Measurements from ENCODE around the gene CREB3L2. TPM values are rescaled to one million over a fixed set of nuclear protein-coding genes. Genes with fewer than 3 reads are reported as not detected.

The CREB3L2 gene
- total RNA-seq, 4 donors from 2014 or later: 33.1 to 59.1 (median 43.3) TPM

- 21 to 37% methylated on average over 1 to 7 of the region's 10 CpGs for WGBS, 2 donors (ENCODE audit: low coverage in 1 of 2)
- Histone ChIP-seq H3K36me3 (no peaks in the 10 kb centered on the region), H3K27me3 (no peaks in the 10 kb centered on the region), H3K27ac (peak overlapping the region; percentile 23 to 79 (median 73)), H3K4me1 (peaks cover 9 to 97% (median 26%) of the 10 kb centered on the region in 3 donors), H3K4me3 (no peak overlapping the region), H3K9me3 (no peaks in the 10 kb centered on the region)
- peak; percentile 90 for ATAC-seq
- TF ChIP-seq CTCF (IDR thresholded peaks at IDR 0.05) (no peak), EP300 (IDR thresholded peaks at IDR 0.05) (no peak), POLR2AphosphoS5 (IDR thresholded peaks at IDR 0.05) (peak; percentile 96), POLR2A (IDR thresholded peaks at IDR 0.05) (no peak)
These were observed 23.2 kb downstream of the CREB3L2 start for GRCh38 chr7:137978464-137979237.

DNA sequence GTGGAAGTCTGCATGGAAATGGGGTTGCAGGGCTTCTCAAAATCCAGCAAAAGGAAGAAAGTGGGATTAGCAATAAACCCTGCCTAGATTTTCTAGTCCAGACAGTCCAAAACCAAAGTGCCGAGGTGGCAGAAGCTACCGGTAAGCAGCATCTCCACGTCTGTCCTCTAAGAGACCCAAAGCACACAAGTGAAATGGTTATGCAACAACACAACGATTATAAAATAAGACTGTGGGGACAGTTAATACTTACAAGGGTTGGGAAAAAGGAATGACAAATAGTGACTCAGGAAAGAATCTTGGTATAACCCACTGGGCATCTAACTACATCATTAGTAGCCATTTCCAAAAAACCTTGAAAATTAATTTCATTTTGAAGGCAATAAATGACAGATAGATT is 24.7 kb downstream of the CREB3L2 start:
- no peak overlapping the region for H3K4me3 ChIP-seq
- TF ChIP-seq POLR2AphosphoS5 (IDR thresholded peaks at IDR 0.05): peak; percentile 45
- no peak for TF ChIP-seq EP300 (IDR thresholded peaks at IDR 0.05)
- H3K27ac ChIP-seq: peak overlapping the region in 3 of 4 donors; percentile 72 to 79 (median 74)
- ATAC-seq: peak; percentile 32
- no peaks in the 10 kb centered on the region for H3K27me3 ChIP-seq
- WGBS, 2 donors (ENCODE audit: low coverage in 1 of 2): 64 to 72% methylated on average over 2 to 4 of the region's 4 CpGs
- no peaks in the 10 kb centered on the region for H3K36me3 ChIP-seq
- peaks cover 9 to 95% (median 19%) of the 10 kb centered on the region in 3 donors for H3K4me1 ChIP-seq
- no peaks in the 10 kb centered on the region for H3K9me3 ChIP-seq

DNA sequence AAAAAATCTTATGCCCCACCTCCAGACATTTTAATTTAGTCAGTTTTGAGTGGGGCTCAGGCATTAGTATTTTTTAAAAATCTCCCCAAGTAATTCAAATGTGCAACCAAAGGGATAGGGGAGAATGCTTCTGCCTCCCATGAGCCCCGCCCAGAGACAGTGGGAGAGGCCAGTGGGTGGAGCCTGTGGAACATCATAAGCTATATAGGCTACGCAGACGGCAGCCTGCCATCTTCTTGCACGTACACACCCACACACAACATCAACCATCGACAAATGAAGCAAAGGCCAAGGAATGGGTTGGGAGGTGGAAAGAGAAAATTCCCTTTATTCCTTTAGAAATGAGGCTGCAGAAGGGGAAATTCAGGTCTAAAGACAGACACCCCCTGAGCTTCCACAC is 25.2 kb downstream of the CREB3L2 start:
- H3K4me1 ChIP-seq: peaks cover 9 to 95% (median 15%) of the 10 kb centered on the region in 3 donors
- ATAC-seq: no peak
- no peaks in the 10 kb centered on the region for H3K9me3 ChIP-seq
- H3K36me3 ChIP-seq: no peaks in the 10 kb centered on the region
- no peak overlapping the region for H3K4me3 ChIP-seq
- WGBS, 2 donors (ENCODE audit: low coverage in 1 of 2): 0 to 20% methylated on average over 1 of the region's 5 CpGs
- H3K27me3 ChIP-seq: no peaks in the 10 kb centered on the region
- H3K27ac ChIP-seq: peak overlapping the region in 3 of 4 donors; percentile 72 to 79 (median 74)
- no peak for TF ChIP-seq EP300 (IDR thresholded peaks at IDR 0.05)

- H3K4me3 ChIP-seq: no peak overlapping the region
- no peak for ATAC-seq
- peaks cover 9 to 95% (median 13%) of the 10 kb centered on the region in 3 donors for H3K4me1 ChIP-seq
- TF ChIP-seq POLR2AphosphoS5 (IDR thresholded peaks at IDR 0.05): no peak
- no peak for TF ChIP-seq CTCF (IDR thresholded peaks at IDR 0.05)
- TF ChIP-seq POLR2A (IDR thresholded peaks at IDR 0.05): no peak
- no peak for TF ChIP-seq EP300 (IDR thresholded peaks at IDR 0.05)
- peak overlapping the region; percentile 61 to 79 (median 73) for H3K27ac ChIP-seq
- WGBS, 2 donors (ENCODE audit: low coverage in 1 of 2): 76 to 100% methylated on average over 1 to 3 of the region's 3 CpGs
- H3K27me3 ChIP-seq: no peaks in the 10 kb centered on the region
- H3K9me3 ChIP-seq: no peaks in the 10 kb centered on the region
- no peaks in the 10 kb centered on the region for H3K36me3 ChIP-seq
These were observed 25.7 kb downstream of the CREB3L2 start for GRCh38 chr7:137976232-137976631.

- Histone ChIP-seq H3K4me1 (peaks cover 5 to 95% (median 13%) of the 10 kb centered on the region in 3 donors), H3K27me3 (no peaks in the 10 kb centered on the region), H3K4me3 (no peak overlapping the region), H3K27ac (peak overlapping the region; percentile 61 to 79 (median 73)), H3K36me3 (no peaks in the 10 kb centered on the region), H3K9me3 (no peaks in the 10 kb centered on the region)
- WGBS, 2 donors (ENCODE audit: low coverage in 1 of 2): 18 to 38% methylated on average over 2 of the region's 2 CpGs
- no peak for ATAC-seq
- no peak for TF ChIP-seq POLR2A (IDR thresholded peaks at IDR 0.05)
- no peak for TF ChIP-seq CTCF (IDR thresholded peaks at IDR 0.05)
- TF ChIP-seq EP300 (IDR thresholded peaks at IDR 0.05): no peak
- TF ChIP-seq POLR2AphosphoS5 (IDR thresholded peaks at IDR 0.05): no peak
These were observed 26.1 kb downstream of the CREB3L2 start for GRCh38 chr7:137975768-137976167.

- no peaks in the 10 kb centered on the region for H3K27me3 ChIP-seq
- H3K4me3 ChIP-seq: no peak overlapping the region
- H3K9me3 ChIP-seq: no peaks in the 10 kb centered on the region
- WGBS, 2 donors (ENCODE audit: low coverage in 1 of 2): 0 to 21% methylated on average over 2 of the region's 3 CpGs
- peak overlapping the region; percentile 61 to 79 (median 73) for H3K27ac ChIP-seq
- peaks cover 7 to 95% (median 16%) of the 10 kb centered on the region in 3 donors for H3K4me1 ChIP-seq
- no peaks in the 10 kb centered on the region for H3K36me3 ChIP-seq
- TF ChIP-seq POLR2AphosphoS5 (IDR thresholded peaks at IDR 0.05) (peak; percentile 59), CTCF (IDR thresholded peaks at IDR 0.05) (no peak)
- ATAC-seq: peak; percentile 50
These were observed 26.7 kb downstream of the CREB3L2 start for GRCh38 chr7:137975221-137975620.
